ENCODE measurements around the gene VEPH1. TPM values are rescaled to one million over a fixed set of nuclear protein-coding genes. Genes with fewer than 3 reads are reported as not detected.

The VEPH1 gene
- total RNA-seq, 1 donor from 2014 or later: 8.8 TPM

GRCh38 chr3:157294953-157295352 is 208.3 kb downstream of the VEPH1 start:
- Mint-ChIP-seq H3K4me1 (peaks cover 5% of the 10 kb centered on the region), H3K27ac (ENCODE audit: unreplicated experiment) (no peak overlapping the region), H3K36me3 (ENCODE audit: low read depth) (no peaks in the 10 kb centered on the region), H3K4me3 (no peak overlapping the region), H3K27me3 (ENCODE audit: low read depth) (no peaks in the 10 kb centered on the region), H3K9me3 (no peaks in the 10 kb centered on the region)
- no peak for DNase-seq (ENCODE audit: low read depth, low spot score)
- TF ChIP-seq, protein P1, sequence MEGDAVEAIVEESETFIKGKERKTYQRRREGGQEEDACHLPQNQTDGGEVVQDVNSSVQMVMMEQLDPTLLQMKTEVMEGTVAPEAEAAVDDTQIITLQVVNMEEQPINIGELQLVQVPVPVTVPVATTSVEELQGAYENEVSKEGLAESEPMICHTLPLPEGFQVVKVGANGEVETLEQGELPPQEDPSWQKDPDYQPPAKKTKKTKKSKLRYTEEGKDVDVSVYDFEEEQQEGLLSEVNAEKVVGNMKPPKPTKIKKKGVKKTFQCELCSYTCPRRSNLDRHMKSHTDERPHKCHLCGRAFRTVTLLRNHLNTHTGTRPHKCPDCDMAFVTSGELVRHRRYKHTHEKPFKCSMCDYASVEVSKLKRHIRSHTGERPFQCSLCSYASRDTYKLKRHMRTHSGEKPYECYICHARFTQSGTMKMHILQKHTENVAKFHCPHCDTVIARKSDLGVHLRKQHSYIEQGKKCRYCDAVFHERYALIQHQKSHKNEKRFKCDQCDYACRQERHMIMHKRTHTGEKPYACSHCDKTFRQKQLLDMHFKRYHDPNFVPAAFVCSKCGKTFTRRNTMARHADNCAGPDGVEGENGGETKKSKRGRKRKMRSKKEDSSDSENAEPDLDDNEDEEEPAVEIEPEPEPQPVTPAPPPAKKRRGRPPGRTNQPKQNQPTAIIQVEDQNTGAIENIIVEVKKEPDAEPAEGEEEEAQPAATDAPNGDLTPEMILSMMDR (conservative IDR thresholded peaks at IDR 0.05): no peak

DNA sequence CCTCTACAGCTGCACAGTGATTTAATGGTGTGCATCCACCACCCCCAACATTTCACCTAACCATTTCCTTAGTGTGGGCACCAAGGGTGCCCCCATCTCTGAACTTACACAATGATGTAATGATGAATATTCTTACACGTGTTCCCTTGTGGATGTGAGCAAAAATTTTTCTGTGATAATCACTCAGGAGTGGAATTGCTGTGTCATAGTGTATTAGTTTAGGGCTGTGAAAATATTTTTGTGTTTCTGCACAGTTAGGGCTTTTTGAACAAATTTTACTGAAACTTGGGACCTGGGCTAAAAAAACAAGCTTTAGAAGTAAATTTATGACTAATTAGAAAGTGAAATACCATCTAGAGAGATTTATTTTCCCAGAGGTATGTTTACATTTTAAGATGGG is 208.7 kb downstream of the VEPH1 start:
- no peaks in the 10 kb centered on the region for H3K36me3 Mint-ChIP-seq (ENCODE audit: low read depth)
- no peak for DNase-seq (ENCODE audit: low read depth, low spot score)
- H3K4me1 Mint-ChIP-seq: peaks cover 5% of the 10 kb centered on the region
- no peak overlapping the region for H3K4me3 Mint-ChIP-seq
- no peak overlapping the region for H3K27ac Mint-ChIP-seq (ENCODE audit: unreplicated experiment)
- no peaks in the 10 kb centered on the region for H3K27me3 Mint-ChIP-seq (ENCODE audit: low read depth)
- H3K9me3 Mint-ChIP-seq: no peaks in the 10 kb centered on the region
- TF ChIP-seq, protein P1 (conservative IDR thresholded peaks at IDR 0.05): no peak

GRCh38 chr3:157290766-157291165 is 212.4 kb downstream of the VEPH1 start:
- Mint-ChIP-seq H3K36me3 (ENCODE audit: low read depth) (no peaks in the 10 kb centered on the region), H3K4me1 (no peaks in the 10 kb centered on the region), H3K9me3 (no peaks in the 10 kb centered on the region), H3K27me3 (ENCODE audit: low read depth) (no peaks in the 10 kb centered on the region), H3K4me3 (no peak overlapping the region), H3K27ac (ENCODE audit: unreplicated experiment) (no peak overlapping the region)
- TF ChIP-seq, protein P1 (conservative IDR thresholded peaks at IDR 0.05): no peak
- DNase-seq (ENCODE audit: low read depth, low spot score): no peak

DNA sequence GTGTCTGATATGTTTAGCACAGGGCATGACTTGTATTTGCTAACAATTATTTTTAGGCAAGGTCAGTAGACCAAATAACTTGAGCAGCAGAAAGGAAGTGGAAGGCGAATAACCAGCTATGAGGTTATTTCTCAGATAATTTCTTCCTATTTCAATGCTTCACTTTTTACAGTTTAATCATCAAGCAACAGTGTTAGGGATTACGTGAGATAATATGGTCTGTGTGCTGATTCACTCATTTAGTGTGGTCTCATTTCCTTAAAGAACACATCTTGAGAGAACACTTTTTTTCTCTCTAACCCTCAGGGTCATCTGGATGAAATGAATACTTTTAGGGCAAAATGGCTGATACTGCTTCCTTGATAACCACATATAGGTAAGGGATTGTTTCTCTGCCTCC is 217.2 kb downstream of the VEPH1 start:
- no peaks in the 10 kb centered on the region for H3K9me3 Mint-ChIP-seq
- no peaks in the 10 kb centered on the region for H3K27me3 Mint-ChIP-seq (ENCODE audit: low read depth)
- TF ChIP-seq, protein P1 (conservative IDR thresholded peaks at IDR 0.05): no peak
- no peaks in the 10 kb centered on the region for H3K36me3 Mint-ChIP-seq (ENCODE audit: low read depth)
- H3K27ac Mint-ChIP-seq (ENCODE audit: unreplicated experiment): no peak overlapping the region
- H3K4me1 Mint-ChIP-seq: no peaks in the 10 kb centered on the region
- no peak for DNase-seq (ENCODE audit: low read depth, low spot score)
- no peak overlapping the region for H3K4me3 Mint-ChIP-seq

GRCh38 chr3:157285141-157285540 is 218.1 kb downstream of the VEPH1 start:
- Mint-ChIP-seq H3K4me3 (no peak overlapping the region), H3K9me3 (no peaks in the 10 kb centered on the region), H3K4me1 (no peaks in the 10 kb centered on the region), H3K27ac (ENCODE audit: unreplicated experiment) (no peak overlapping the region), H3K27me3 (ENCODE audit: low read depth) (no peaks in the 10 kb centered on the region), H3K36me3 (ENCODE audit: low read depth) (peaks cover 2% of the 10 kb centered on the region)
- no peak for DNase-seq (ENCODE audit: low read depth, low spot score)
- TF ChIP-seq, protein P1 (conservative IDR thresholded peaks at IDR 0.05): no peak

DNA sequence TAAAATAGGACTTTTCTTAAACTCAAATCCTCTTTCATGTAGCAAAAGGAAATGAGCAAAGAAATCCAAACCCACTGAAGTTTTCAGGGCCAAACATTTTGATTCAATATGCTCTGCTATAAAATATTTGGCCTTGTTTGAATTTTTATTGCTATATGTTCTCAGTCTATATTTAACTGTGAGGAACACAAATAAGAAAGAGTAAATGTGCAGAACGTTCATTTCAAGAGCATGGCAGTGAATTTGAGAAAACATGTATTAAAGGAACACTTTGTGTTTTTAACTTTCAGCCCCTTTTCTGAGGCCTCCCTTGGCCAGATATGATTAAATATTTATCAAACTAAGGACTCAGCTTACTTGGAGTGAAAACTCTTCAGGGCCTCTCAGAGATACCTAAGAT is 218.5 kb downstream of the VEPH1 start:
- H3K27ac Mint-ChIP-seq (ENCODE audit: unreplicated experiment): no peak overlapping the region
- TF ChIP-seq, protein P1 (conservative IDR thresholded peaks at IDR 0.05): no peak
- H3K9me3 Mint-ChIP-seq: no peaks in the 10 kb centered on the region
- no peak overlapping the region for H3K4me3 Mint-ChIP-seq
- H3K4me1 Mint-ChIP-seq: no peaks in the 10 kb centered on the region
- no peak for DNase-seq (ENCODE audit: low read depth, low spot score)
- peaks cover 2% of the 10 kb centered on the region for H3K36me3 Mint-ChIP-seq (ENCODE audit: low read depth)
- no peaks in the 10 kb centered on the region for H3K27me3 Mint-ChIP-seq (ENCODE audit: low read depth)
